Activated naive CD4-positive, alpha-beta T cell treated with anti-CD3 and anti-CD28 coated beads, Interleukin-2, amount 50 U/mL, for 24 hours (primary cell): ENCODE results near the gene FCHSD2.
"Not testable (repeated sequence)": the region's sequence is repeated elsewhere in the genome, so short reads cannot be mapped to it uniquely, and the experiment has no call there.

ENCODE experiments used
- H3K27ac Mint-ChIP-seq: one replicate; pipeline ENCODE4 v1.8.0; 2021; ENCODE audit warnings: mild to moderate bottlenecking, mixed read lengths
- H3K27me3 Mint-ChIP-seq: one replicate; pipeline ENCODE4 v1.8.0; 2021; ENCODE audit warnings: mixed read lengths
- H3K36me3 Mint-ChIP-seq: one replicate; pipeline ENCODE4 v1.8.0; 2021; ENCODE audit warnings: mixed read lengths
- H3K4me1 Mint-ChIP-seq: one replicate; pipeline ENCODE4 v1.8.0; 2021; ENCODE audit warnings: mixed read lengths
- H3K4me3 Mint-ChIP-seq: one replicate; pipeline ENCODE4 v1.8.0; 2021; ENCODE audit warnings: mild to moderate bottlenecking, mixed read lengths
- H3K9me3 Mint-ChIP-seq: one replicate; pipeline ENCODE4 v1.8.0; 2021; ENCODE audit warnings: mixed read lengths

FCHSD2 gene

DNA sequence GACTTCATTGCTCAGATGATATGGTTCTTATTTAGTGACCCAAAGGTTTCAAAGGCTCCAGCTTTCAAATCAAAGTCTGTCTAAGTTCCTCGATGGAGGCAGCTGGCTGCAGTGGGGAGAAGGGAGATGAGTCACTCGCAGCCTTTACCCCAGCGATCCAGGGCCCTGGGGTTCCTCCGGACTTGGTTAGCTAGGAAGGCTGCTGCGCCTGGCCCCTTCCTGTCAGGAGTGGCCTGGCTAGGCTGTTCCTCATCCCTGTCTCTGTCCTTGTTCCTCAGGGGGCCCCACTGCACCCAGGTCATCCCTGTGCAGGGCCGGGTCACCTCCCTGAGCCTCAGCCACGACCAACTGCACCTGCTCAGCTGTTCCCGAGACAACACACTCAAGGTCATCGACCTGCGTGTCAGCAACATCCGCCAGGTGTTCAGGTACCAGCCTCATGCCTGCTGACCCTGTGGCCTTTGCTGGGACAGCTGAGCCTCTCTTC lies 314.0 kb downstream of the FCHSD2 start:
- H3K9me3 Mint-ChIP-seq = no peaks in the 10 kb centered on the region
- peaks cover 2% of the 10 kb centered on the region for H3K36me3 Mint-ChIP-seq
- H3K4me3 Mint-ChIP-seq = no peak overlapping the region
- peak overlapping the region; percentile 69 for H3K27ac Mint-ChIP-seq
- peaks cover 17% of the 10 kb centered on the region for H3K4me1 Mint-ChIP-seq
- H3K27me3 Mint-ChIP-seq = no peaks in the 10 kb centered on the region

GRCh38 chr11:72827656-72828055 lies 314.5 kb downstream of the FCHSD2 start:
- H3K4me1 Mint-ChIP-seq = peaks cover 17% of the 10 kb centered on the region
- not testable (repeated sequence) for H3K27ac Mint-ChIP-seq, H3K9me3 Mint-ChIP-seq, H3K27me3 Mint-ChIP-seq, H3K36me3 Mint-ChIP-seq, H3K4me3 Mint-ChIP-seq

- Mint-ChIP-seq H3K4me3 (no peak overlapping the region), H3K27ac (no peak overlapping the region), H3K9me3 (no peaks in the 10 kb centered on the region), H3K4me1 (peaks cover 14% of the 10 kb centered on the region), H3K27me3 (no peaks in the 10 kb centered on the region), H3K36me3 (peaks cover 2% of the 10 kb centered on the region)
Measured at GRCh38 chr11:72826942-72827480, 315.1 kb downstream of the FCHSD2 start.

- Mint-ChIP-seq H3K27me3 (no peaks in the 10 kb centered on the region), H3K36me3 (peaks cover 2% of the 10 kb centered on the region), H3K27ac (no peak overlapping the region), H3K4me1 (peaks cover 8% of the 10 kb centered on the region), H3K9me3 (no peaks in the 10 kb centered on the region), H3K4me3 (no peak overlapping the region)
Measured at GRCh38 chr11:72826191-72826941, 315.8 kb downstream of the FCHSD2 start.

GRCh38 chr11:72825661-72826060 lies 316.5 kb downstream of the FCHSD2 start:
- Mint-ChIP-seq H3K4me3 (no peak overlapping the region), H3K27ac (peak overlapping the region; percentile 85), H3K27me3 (no peaks in the 10 kb centered on the region), H3K9me3 (no peaks in the 10 kb centered on the region), H3K4me1 (peaks cover 12% of the 10 kb centered on the region), H3K36me3 (peaks cover 2% of the 10 kb centered on the region)

DNA sequence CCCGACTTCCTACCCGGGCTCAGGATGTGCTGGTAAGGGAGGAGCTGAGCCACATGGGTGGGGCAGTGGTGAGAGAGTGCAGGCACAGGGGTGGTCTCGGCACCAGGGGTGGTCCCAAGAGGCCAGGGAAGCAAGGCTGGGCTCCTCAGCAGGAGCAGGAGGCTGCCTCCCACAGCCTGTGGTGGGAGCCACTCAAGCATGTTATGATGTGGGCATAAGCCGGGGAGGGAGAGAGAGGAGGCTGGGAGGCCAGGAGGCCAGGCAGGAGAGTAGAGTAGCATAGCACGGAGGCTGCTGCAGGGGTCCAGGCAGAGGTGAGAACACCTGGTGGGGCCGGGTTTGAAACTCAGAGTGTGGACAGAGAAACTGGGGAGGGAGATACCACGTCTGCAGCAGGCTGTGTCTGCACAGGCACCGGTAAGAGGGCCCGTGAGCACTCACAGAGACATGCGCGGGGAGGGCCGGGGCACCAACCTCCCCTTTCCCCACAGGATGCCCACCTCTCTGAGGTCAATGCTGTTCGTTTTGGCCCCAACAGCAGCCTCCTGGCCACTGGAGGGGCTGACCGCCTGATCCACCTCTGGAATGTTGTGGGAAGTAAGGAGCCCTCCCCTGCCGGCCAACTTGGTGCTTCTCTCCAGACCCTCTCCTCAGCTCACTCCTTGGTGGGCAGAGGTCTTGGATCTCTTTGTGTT lies 317.2 kb downstream of the FCHSD2 start:
- H3K9me3 Mint-ChIP-seq = no peaks in the 10 kb centered on the region
- peaks cover 4% of the 10 kb centered on the region for H3K36me3 Mint-ChIP-seq
- peaks cover 19% of the 10 kb centered on the region for H3K4me1 Mint-ChIP-seq
- H3K4me3 Mint-ChIP-seq = no peak overlapping the region
- H3K27me3 Mint-ChIP-seq = no peaks in the 10 kb centered on the region
- H3K27ac Mint-ChIP-seq = peak overlapping the region; percentile 85

DNA sequence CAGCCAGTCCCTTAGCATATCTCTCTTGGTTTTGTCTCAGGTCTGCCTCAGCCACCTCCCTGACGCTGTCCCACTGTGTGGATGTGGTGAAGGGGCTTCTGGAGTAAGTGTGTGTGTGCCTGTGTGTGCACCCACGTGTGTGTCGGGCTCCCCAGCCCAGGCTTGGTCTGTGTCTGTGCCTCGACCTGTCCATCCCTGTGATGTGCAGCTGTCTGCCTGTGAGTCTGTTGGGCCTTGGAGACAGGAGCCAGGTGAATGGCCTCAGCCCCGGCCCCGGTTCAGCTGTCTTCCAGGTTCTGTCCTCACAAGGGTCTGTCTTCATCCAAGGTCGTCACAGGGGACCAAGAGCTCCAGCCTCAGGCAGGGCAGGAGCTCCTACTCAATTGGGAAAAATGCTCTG lies 318.1 kb downstream of the FCHSD2 start:
- H3K36me3 Mint-ChIP-seq = peaks cover 4% of the 10 kb centered on the region
- peaks cover 19% of the 10 kb centered on the region for H3K4me1 Mint-ChIP-seq
- no peaks in the 10 kb centered on the region for H3K9me3 Mint-ChIP-seq
- no peak overlapping the region for H3K4me3 Mint-ChIP-seq
- H3K27me3 Mint-ChIP-seq = no peaks in the 10 kb centered on the region
- H3K27ac Mint-ChIP-seq = peak overlapping the region; percentile 55

- peak overlapping the region; percentile 76 for H3K27ac Mint-ChIP-seq
- H3K9me3 Mint-ChIP-seq = no peaks in the 10 kb centered on the region
- peaks cover 8% of the 10 kb centered on the region for H3K36me3 Mint-ChIP-seq
Measured at GRCh38 chr11:72823105-72823804, 318.9 kb downstream of the FCHSD2 start.

GRCh38 chr11:72821920-72822799 lies 320.0 kb downstream of the FCHSD2 start:
- Mint-ChIP-seq H3K4me1 (peaks cover 24% of the 10 kb centered on the region), H3K9me3 (no peaks in the 10 kb centered on the region), H3K36me3 (peaks cover 14% of the 10 kb centered on the region), H3K27me3 (no peaks in the 10 kb centered on the region), H3K27ac (peak overlapping the region; percentile 23), H3K4me3 (peak overlapping the region; percentile 72)

More at GRCh38 chr11:72823105-72823804, 318.9 kb downstream of the FCHSD2 start:
- peak overlapping the region; percentile 49 for H3K4me3 Mint-ChIP-seq
- peaks cover 21% of the 10 kb centered on the region for H3K4me1 Mint-ChIP-seq
- H3K27me3 Mint-ChIP-seq = no peaks in the 10 kb centered on the region

GRCh38 chr11:72821221-72821919 lies 320.7 kb downstream of the FCHSD2 start:
- Mint-ChIP-seq H3K36me3 (peaks cover 14% of the 10 kb centered on the region), H3K4me3 (peak overlapping the region; percentile 59), H3K9me3 (no peaks in the 10 kb centered on the region), H3K27me3 (no peaks in the 10 kb centered on the region), H3K27ac (peak overlapping the region; percentile 25), H3K4me1 (peaks cover 26% of the 10 kb centered on the region)

GRCh38 chr11:72820439-72821139 lies 321.5 kb downstream of the FCHSD2 start:
- peak overlapping the region; percentile 59 for H3K4me3 Mint-ChIP-seq
- H3K27ac Mint-ChIP-seq = peak overlapping the region; percentile 79

GRCh38 chr11:72818971-72819370 lies 323.1 kb downstream of the FCHSD2 start:
- Mint-ChIP-seq H3K27ac (no peak overlapping the region), H3K4me1 (peaks cover 37% of the 10 kb centered on the region), H3K4me3 (no peak overlapping the region), H3K9me3 (no peaks in the 10 kb centered on the region), H3K36me3 (peaks cover 14% of the 10 kb centered on the region), H3K27me3 (no peaks in the 10 kb centered on the region)

More at GRCh38 chr11:72820439-72821139, 321.5 kb downstream of the FCHSD2 start:
- Mint-ChIP-seq H3K4me1 (peaks cover 34% of the 10 kb centered on the region), H3K27me3 (no peaks in the 10 kb centered on the region), H3K36me3 (peaks cover 14% of the 10 kb centered on the region), H3K9me3 (no peaks in the 10 kb centered on the region)

DNA sequence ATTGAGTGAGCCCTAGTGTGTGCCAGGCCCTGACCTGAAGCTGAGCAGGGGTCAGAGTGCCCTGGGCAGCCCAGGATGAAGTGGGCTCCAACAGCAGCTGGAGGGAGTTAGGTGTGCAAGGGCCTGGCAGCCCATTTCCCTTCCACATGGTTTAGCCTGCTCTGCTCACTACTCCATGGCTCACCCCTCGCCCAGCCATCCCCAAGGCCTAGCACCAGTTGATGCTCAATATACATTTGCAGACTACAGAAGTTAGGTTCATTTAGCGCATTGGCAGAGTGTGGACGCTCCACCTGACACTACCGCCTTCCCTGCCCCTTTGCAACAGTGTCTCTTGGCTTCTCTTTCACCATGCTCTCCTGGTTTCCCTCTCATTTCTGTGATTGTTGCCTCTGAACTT lies 324.2 kb downstream of the FCHSD2 start:
- peaks cover 41% of the 10 kb centered on the region for H3K4me1 Mint-ChIP-seq

More for the DNA sequence above, 324.2 kb downstream of the FCHSD2 start:
- Mint-ChIP-seq H3K27ac (peak overlapping the region; percentile 23), H3K9me3 (no peaks in the 10 kb centered on the region), H3K36me3 (peaks cover 12% of the 10 kb centered on the region), H3K27me3 (no peaks in the 10 kb centered on the region), H3K4me3 (peak overlapping the region; percentile 17)
